Cardiac muscle cell (in vitro differentiated cells and primary cell): Measurements from ENCODE around the gene PXYLP1. TPM values are rescaled to one million over a fixed set of nuclear protein-coding genes. Genes with fewer than 3 reads are reported as not detected.

ENCODE experiments used
- DNase-seq, 2 donors: peaks; one replicate each; pipeline versions ENCODE4 v3.0.0 to v3.0.0-alpha.2; 2010 to 2017; ENCODE audit warnings: low read depth in 1 of 2, low spot score in 1 of 2
- H3K27ac ChIP-seq: fragments of 200-600 bp; sonication (generic); 2 replicates; pipeline ENCODE4 v1.5.1; 2016
- H3K27me3 ChIP-seq: fragments of 200-600 bp; sonication (generic); 2 replicates; pipeline ENCODE4 v1.6.0; 2016; ENCODE audit warnings: control low read depth
- H3K36me3 ChIP-seq: fragments of 200-600 bp; sonication (generic); 2 replicates; pipeline ENCODE4 v1.5.1; 2016; ENCODE audit warnings: control low read depth
- H3K4me1 ChIP-seq: fragments of 200-600 bp; sonication (generic); 2 replicates; pipeline ENCODE4 v1.8.1; 2017; ENCODE audit warnings: low read depth, mild to moderate bottlenecking, mixed run types
- H3K4me3 ChIP-seq: fragments of 200-600 bp; sonication (generic); 2 replicates; pipeline ENCODE4 v1.5.1; 2016; ENCODE audit warnings: mild to moderate bottlenecking
- H3K9me3 ChIP-seq: fragments of 200-600 bp; sonication (generic); 2 replicates; pipeline ENCODE4 v1.5.1; 2017; ENCODE audit warnings: low read depth, mild to moderate bottlenecking, control low read depth
- CTCF ChIP-seq: IDR thresholded peaks from 2 replicates; pipeline ENCODE4 v1.5.1; 2012; ENCODE audit warnings: low read depth, mild to moderate bottlenecking, low read length
- polyA plus RNA-seq: library from polyadenylated mRNA; unstranded; fragments of >200 nt; fragmentation: Nextera tagmentation; extraction: Ambion mirVana; gene quantifications from 2 replicates; pipeline ENCODE4 v1.2.1, GENCODE V29; 2016
- total RNA-seq: library from RNA; depleted of rRNA; stranded (reverse); fragments of >200 nt; gene quantifications from 2 replicates; pipeline ENCODE4 v1.2.3, GENCODE V29; 2016

The PXYLP1 gene
- total and polyA plus RNA-seq, 2 experiments from 2014 or later = 11.0 to 24.3 TPM

- no peak overlapping the region for H3K4me3 ChIP-seq
- H3K9me3 ChIP-seq = no peaks in the 10 kb centered on the region
- DNase-seq = no peak
Measured at GRCh38 chr3:141230293-141230692, 1.3 kb upstream of the PXYLP1 start.

GRCh38 chr3:141231952-141232823, 563 bp downstream of the PXYLP1 start:
- H3K9me3 ChIP-seq = no peaks in the 10 kb centered on the region
- peak; percentile 10 to 58 for DNase-seq
- H3K27me3 ChIP-seq = no peaks in the 10 kb centered on the region
- no peaks in the 10 kb centered on the region for H3K36me3 ChIP-seq
- H3K27ac ChIP-seq = no peak overlapping the region
- H3K4me3 ChIP-seq = peak overlapping the region; percentile 60
- peaks cover 7% of the 10 kb centered on the region for H3K4me1 ChIP-seq
- no peak for TF ChIP-seq CTCF

More at GRCh38 chr3:141230293-141230692, 1.3 kb upstream of the PXYLP1 start:
- H3K27me3 ChIP-seq = no peaks in the 10 kb centered on the region
- no peaks in the 10 kb centered on the region for H3K36me3 ChIP-seq
- no peak for TF ChIP-seq CTCF
- H3K4me1 ChIP-seq = peaks cover 4% of the 10 kb centered on the region
- H3K27ac ChIP-seq = no peak overlapping the region

- Histone ChIP-seq H3K36me3 (no peaks in the 10 kb centered on the region), H3K9me3 (no peaks in the 10 kb centered on the region), H3K27me3 (no peaks in the 10 kb centered on the region), H3K4me1 (peaks cover 22% of the 10 kb centered on the region), H3K4me3 (no peak overlapping the region), H3K27ac (no peak overlapping the region)
- DNase-seq = no peak
- TF ChIP-seq CTCF = no peak
Measured at GRCh38 chr3:141233457-141234161, 2.0 kb downstream of the PXYLP1 start.

GRCh38 chr3:141234283-141234682, 2.7 kb downstream of the PXYLP1 start:
- TF ChIP-seq CTCF = no peak
- H3K36me3 ChIP-seq = no peaks in the 10 kb centered on the region
- peaks cover 27% of the 10 kb centered on the region for H3K4me1 ChIP-seq
- H3K27ac ChIP-seq = no peak overlapping the region
- H3K9me3 ChIP-seq = no peaks in the 10 kb centered on the region
- DNase-seq = peak in 1 of 2 donors; percentile 6
- H3K4me3 ChIP-seq = no peak overlapping the region
- H3K27me3 ChIP-seq = no peaks in the 10 kb centered on the region

GRCh38 chr3:141235661-141236171, 4.1 kb downstream of the PXYLP1 start:
- Histone ChIP-seq H3K9me3 (no peaks in the 10 kb centered on the region), H3K27me3 (no peaks in the 10 kb centered on the region), H3K4me3 (no peak overlapping the region), H3K4me1 (peaks cover 27% of the 10 kb centered on the region), H3K36me3 (no peaks in the 10 kb centered on the region), H3K27ac (no peak overlapping the region)
- no peak for TF ChIP-seq CTCF
- DNase-seq = peak in 1 of 2 donors; percentile 10
